LNCaP clone FGC (cell line): ENCODE data around the gene LDLRAP1.
A peak's percentile ranks its signal among the peaks of the same experiment; 100 is the strongest.

Experiments
- DNase-seq: peaks from one replicate; pipeline ENCODE4 v3.0.0-alpha.2; 2011; ENCODE audit warnings: low read depth
- H3K4me3 ChIP-seq: 2 replicates; pipeline ENCODE4 v1.5.1; 2011; ENCODE audit warnings: mild to moderate bottlenecking, low read depth, low read length, control low read depth
- CTCF ChIP-seq: IDR thresholded peaks from 2 replicates; pipeline ENCODE4 v1.5.1; 2012; ENCODE audit warnings: mild to moderate bottlenecking; ENCODE audit not compliant: control insufficient read depth, insufficient read depth; ENCODE audit errors: extremely low read depth

LDLRAP1 gene

GRCh38 chr1:25537153-25537831, 6.1 kb upstream of the LDLRAP1 start:
- no peak for DNase-seq
- H3K4me3 ChIP-seq: no peak overlapping the region
- no peak for TF ChIP-seq CTCF

- no peak for DNase-seq
These were observed 5.1 kb upstream of the LDLRAP1 start for GRCh38 chr1:25538191-25538767.

GRCh38 chr1:25540750-25541342, 2.6 kb upstream of the LDLRAP1 start:
- H3K4me3 ChIP-seq: no peak overlapping the region
- no peak for DNase-seq
- no peak for TF ChIP-seq CTCF

More at GRCh38 chr1:25538191-25538767, 5.1 kb upstream of the LDLRAP1 start:
- no peak overlapping the region for H3K4me3 ChIP-seq
- TF ChIP-seq CTCF: no peak

GRCh38 chr1:25541425-25541824, 2.0 kb upstream of the LDLRAP1 start:
- DNase-seq: no peak
- H3K4me3 ChIP-seq: no peak overlapping the region
- no peak for TF ChIP-seq CTCF

GRCh38 chr1:25541889-25542658, 1.3 kb upstream of the LDLRAP1 start:
- no peak for TF ChIP-seq CTCF
- DNase-seq: no peak
- no peak overlapping the region for H3K4me3 ChIP-seq

GRCh38 chr1:25543005-25543424, 391 bp upstream of the LDLRAP1 start:
- TF ChIP-seq CTCF: no peak
- H3K4me3 ChIP-seq: peak overlapping the region; percentile 19; the same call in 1 of the 2 replicates
- no peak for DNase-seq
